H9 (cell line): ENCODE measurements around the gene ANTXRL. TPM values are rescaled to one million over a fixed set of nuclear protein-coding genes. Genes with fewer than 3 reads are reported as not detected.

Source experiments
- DNase-seq: peaks from one replicate; pipeline ENCODE4 v3.0.0-alpha.2; 2017
- H2AFZ ChIP-seq: one replicate; pipeline ENCODE4 v1.6.1; 2013; ENCODE audit warnings: mild to moderate bottlenecking, low read length, control low read depth, moderate library complexity
- H2AK5ac ChIP-seq: 2 replicates; pipeline ENCODE4 v1.6.1; 2013; ENCODE audit warnings: low read length, control low read depth, mixed read lengths; ENCODE audit not compliant: insufficient read length
- H2BK120ac ChIP-seq: one replicate; pipeline ENCODE4 v1.6.1; 2013; ENCODE audit warnings: low read depth, mild to moderate bottlenecking, low read length, control low read depth, inconsistent platforms; ENCODE audit not compliant: poor library complexity, severe bottlenecking
- H2BK12ac ChIP-seq: 2 replicates; pipeline ENCODE4 v1.6.1; 2013; ENCODE audit warnings: low read length, control low read depth, mixed read lengths, low read depth; ENCODE audit not compliant: insufficient read length
- H2BK15ac ChIP-seq: 2 replicates; pipeline ENCODE4 v1.6.1; 2013; ENCODE audit warnings: low read depth, low read length, control low read depth
- H2BK20ac ChIP-seq: one replicate; pipeline ENCODE4 v1.6.1; 2013; ENCODE audit warnings: low read depth, mild to moderate bottlenecking, low read length, control low read depth, inconsistent platforms; ENCODE audit not compliant: poor library complexity, severe bottlenecking
- H2BK5ac ChIP-seq: 2 replicates; pipeline ENCODE4 v1.6.1; 2013; ENCODE audit warnings: low read length, control low read depth, mixed read lengths; ENCODE audit not compliant: insufficient read length
- H3K14ac ChIP-seq: 2 replicates; pipeline ENCODE4 v1.6.1; 2013; ENCODE audit warnings: low read length, control low read depth; ENCODE audit not compliant: insufficient read depth
- H3K18ac ChIP-seq: 2 replicates; pipeline ENCODE4 v1.6.1; 2013; ENCODE audit warnings: low read depth, mild to moderate bottlenecking, mixed read lengths, low read length, control low read depth; ENCODE audit not compliant: insufficient read length
- H3K23ac ChIP-seq: 2 replicates; pipeline ENCODE4 v1.6.1; 2013; ENCODE audit warnings: low read length, control low read depth, mixed read lengths, low read depth; ENCODE audit not compliant: insufficient read length
- H3K23me2 ChIP-seq: 2 replicates; pipeline ENCODE4 v1.6.1; 2013; ENCODE audit warnings: low read depth, mild to moderate bottlenecking, mixed read lengths, low read length, control low read depth; ENCODE audit not compliant: insufficient read length, poor library complexity, severe bottlenecking
- H3K27ac ChIP-seq: 2 replicates; pipeline ENCODE4 v1.5.1; 2013; ENCODE audit warnings: low read length, control low read depth, mixed read lengths, low read depth; ENCODE audit not compliant: insufficient read length
- H3K27me3 ChIP-seq: 2 replicates; pipeline ENCODE4 v1.6.1; 2013; ENCODE audit warnings: low read length, control low read depth, inconsistent platforms; ENCODE audit not compliant: insufficient read depth
- H3K4ac ChIP-seq: 2 replicates; pipeline ENCODE4 v1.6.1; 2013; ENCODE audit warnings: low read depth, mild to moderate bottlenecking, control low read depth, inconsistent platforms, low read length, moderate library complexity
- H3K4me1 ChIP-seq: 2 replicates; pipeline ENCODE4 v1.6.1; 2013; ENCODE audit warnings: low read length, control low read depth, inconsistent platforms; ENCODE audit not compliant: insufficient read depth
- H3K4me2 ChIP-seq: 2 replicates; pipeline ENCODE4 v1.6.1; 2013; ENCODE audit warnings: low read length, control low read depth, mixed read lengths; ENCODE audit not compliant: insufficient read length, insufficient read depth
- H3K56ac ChIP-seq: 2 replicates; pipeline ENCODE4 v1.6.1; 2013; ENCODE audit warnings: low read depth, mild to moderate bottlenecking, mixed read lengths, low read length, control low read depth; ENCODE audit not compliant: insufficient read length
- H3K79me1 ChIP-seq: 2 replicates; pipeline ENCODE4 v1.6.1; 2013; ENCODE audit warnings: low read depth, mild to moderate bottlenecking, moderate library complexity, low read length, control low read depth, inconsistent platforms; ENCODE audit not compliant: insufficient read depth, poor library complexity, severe bottlenecking
- H3K79me2 ChIP-seq: 2 replicates; pipeline ENCODE4 v1.6.1; 2013; ENCODE audit warnings: low read length, control low read depth, inconsistent platforms; ENCODE audit not compliant: insufficient read depth
- H3K9ac ChIP-seq: 2 replicates; pipeline ENCODE4 v1.6.1; 2013; ENCODE audit warnings: low read length, control low read depth, mixed read lengths; ENCODE audit not compliant: insufficient read length; ENCODE audit errors: extremely low read depth
- H3K9me3 ChIP-seq: one replicate; pipeline ENCODE4 v1.6.1; 2013; ENCODE audit warnings: low read depth, low read length, inconsistent platforms; ENCODE audit not compliant: control insufficient read depth
- H3T11ph ChIP-seq: one replicate; pipeline ENCODE4 v1.6.1; 2013; ENCODE audit warnings: mild to moderate bottlenecking, low read length, control low read depth, inconsistent platforms
- H4K20me1 ChIP-seq: one replicate; pipeline ENCODE4 v1.6.1; 2013; ENCODE audit not compliant: control insufficient read depth, insufficient read length, insufficient read depth
- H4K5ac ChIP-seq: 2 replicates; pipeline ENCODE4 v1.6.1; 2013; ENCODE audit warnings: low read depth, mild to moderate bottlenecking, mixed read lengths, low read length, control low read depth; ENCODE audit not compliant: insufficient read length
- H4K8ac ChIP-seq: replicated peaks from 2 replicates; pipeline ENCODE4 v1.6.1; 2013; ENCODE audit warnings: low read length, control low read depth, mixed read lengths, low read depth; ENCODE audit not compliant: insufficient read length
- H4K91ac ChIP-seq: 2 replicates; pipeline ENCODE4 v1.6.1; 2013; ENCODE audit warnings: low read depth, mild to moderate bottlenecking, moderate library complexity, mixed read lengths, low read length, control low read depth; ENCODE audit not compliant: insufficient read length
- H3K27ac Mint-ChIP-seq, 3 experiments: 2 replicates in 2 of 3; 3 replicates in 1 of 3; pipeline ENCODE4 v1.8.0; 2020 to 2021; ENCODE audit warnings: mixed read lengths in 3 of 3, mild to moderate bottlenecking in 1 of 3, moderate library complexity in 1 of 3
- H3K27me3 Mint-ChIP-seq: 2 replicates; pipeline ENCODE4 v1.8.0; 2021; ENCODE audit warnings: low read depth, mild to moderate bottlenecking, moderate library complexity, mixed read lengths
- H3K36me3 Mint-ChIP-seq, 3 experiments: 2 replicates in 2 of 3; 3 replicates in 1 of 3; pipeline ENCODE4 v1.8.0; 2020 to 2021; ENCODE audit warnings: low read depth in 3 of 3, mixed read lengths in 3 of 3; ENCODE audit not compliant: insufficient read depth in 1 of 3
- H3K4me1 Mint-ChIP-seq, 2 experiments: 2 replicates each; pipeline ENCODE4 v1.8.0; 2020; ENCODE audit warnings: mixed read lengths in 2 of 2
- H3K4me3 Mint-ChIP-seq, 2 experiments: 2 replicates in 1 of 2; 3 replicates in 1 of 2; pipeline ENCODE4 v1.8.0; 2020 to 2021; ENCODE audit warnings: mild to moderate bottlenecking in 2 of 2, mixed read lengths in 2 of 2, moderate library complexity in 1 of 2
- H3K9me3 Mint-ChIP-seq, 2 experiments: 2 replicates in 1 of 2; 3 replicates in 1 of 2; pipeline ENCODE4 v1.8.0; 2020; ENCODE audit warnings: mild to moderate bottlenecking in 2 of 2, mixed read lengths in 2 of 2, moderate library complexity in 1 of 2
- CTCF ChIP-seq: fragments of 200-600 bp; sonication (generic); conservative IDR thresholded peaks from 3 replicates; pipeline ENCODE4 v1.8.0; 2021; ENCODE audit warnings: antibody characterized with exemption, mild to moderate bottlenecking
- WGBS: extraction: QIAGEN DNeasy Blood & Tissue Kit; methylation state at CpG from one replicate; pipeline ENCODE4 v1.1.7; 2013; ENCODE audit warnings: missing lambda C conversion rate, low lambda C conversion rate, mixed read lengths; ENCODE audit not compliant: insufficient read length; ENCODE audit errors: extremely low coverage; 5-methylcytosine and 5-hydroxymethylcytosine counted together
- total RNA-seq: library from RNA; stranded (reverse); gene quantifications from 2 replicates; pipeline ENCODE4 v1.2.1, GENCODE V29; 2021

ANTXRL gene
- total RNA-seq, 1 experiment from 2014 or later = not detected

GRCh38 chr10:46292573-46293023 lies 5.8 kb downstream of the ANTXRL start:
- no peak overlapping the region for H3K14ac ChIP-seq
- Mint-ChIP-seq H3K4me1 (peaks cover 28 to 32% of the 10 kb centered on the region in 2 experiments), H3K27ac (no peak overlapping the region; a peak in 1 of 7 replicates), H3K4me3 (no peak overlapping the region), H3K27me3 (peaks cover 3% of the 10 kb centered on the region), H3K9me3 (no peaks in the 10 kb centered on the region; a peak in 1 of 5 replicates), H3K36me3 (no peaks in the 10 kb centered on the region)
- no peak for TF ChIP-seq CTCF
- no peak overlapping the region for H4K8ac ChIP-seq
- no peak overlapping the region for H3T11ph ChIP-seq
- no peaks in the 10 kb centered on the region for H3K23me2 ChIP-seq
- no peaks in the 10 kb centered on the region for H3K9me3 ChIP-seq
- H3K9ac ChIP-seq = no peak overlapping the region
- H3K4me2 ChIP-seq = no peak overlapping the region
- H3K27me3 ChIP-seq = no peaks in the 10 kb centered on the region
- no peak overlapping the region for H2BK120ac ChIP-seq
- no peak overlapping the region for H3K18ac ChIP-seq
- H4K91ac ChIP-seq = no peak overlapping the region
- H3K4me1 ChIP-seq = 0 out of 2 replicates have a peak, but pooled peaks cover 2% of the 10 kb centered on the region
- H3K56ac ChIP-seq = no peak overlapping the region
- H4K20me1 ChIP-seq = no peaks in the 10 kb centered on the region
- H3K79me2 ChIP-seq = no peaks in the 10 kb centered on the region
- H4K5ac ChIP-seq = no peak overlapping the region
- no peak overlapping the region for H2AFZ ChIP-seq
- no peak overlapping the region for H3K23ac ChIP-seq
- no peak overlapping the region for H3K27ac ChIP-seq
- WGBS = no CpG with 5 or more reads among the region's 6 CpGs
- H2BK15ac ChIP-seq = no peak overlapping the region
- no peak overlapping the region for H2AK5ac ChIP-seq
- H2BK12ac ChIP-seq = no peak overlapping the region
- H3K79me1 ChIP-seq = no peaks in the 10 kb centered on the region
- H2BK20ac ChIP-seq = no peak overlapping the region
- no peak overlapping the region for H2BK5ac ChIP-seq
- DNase-seq = no peak
- no peak overlapping the region for H3K4ac ChIP-seq
